ENCODE results near the gene OLFM4.

- TF ChIP-seq POLR2A (IDR thresholded peaks at IDR 0.05): no peak
- TF ChIP-seq CTCF (IDR thresholded peaks at IDR 0.05): no peak
Measured at GRCh38 chr13:53012707-53013106, 15.9 kb upstream of the OLFM4 start.
